ENCODE results near the gene ZNF532.

ZNF532 gene

DNA sequence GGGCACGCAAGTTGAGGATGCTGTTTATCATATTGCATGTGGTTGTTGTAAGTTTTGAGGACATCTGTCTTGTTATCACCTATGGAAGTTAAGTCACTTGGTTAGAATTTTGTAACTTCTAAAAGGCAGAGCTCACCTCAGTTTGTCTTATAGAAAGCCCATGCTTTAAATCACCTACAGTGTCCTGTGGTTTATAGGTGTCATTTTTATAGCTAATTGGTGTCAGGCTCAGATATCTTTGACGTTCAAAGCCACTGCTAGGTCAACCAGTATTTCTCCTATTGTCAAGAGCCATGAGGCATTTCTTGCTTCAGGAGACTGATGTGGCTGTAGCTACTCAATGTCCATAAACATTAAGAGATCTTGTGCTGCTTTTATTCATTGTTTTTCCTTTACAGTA lies 16.8 kb downstream of the ZNF532 start:
- no peak for TF ChIP-seq CTCF (IDR thresholded peaks at IDR 0.05; ENCODE audit: control insufficient read depth, extremely low read depth, insufficient read depth)
- no peak overlapping the region for H3K4me3 ChIP-seq (ENCODE audit: low read depth, low read length)
- DNase-seq (ENCODE audit: low read depth) = no peak

DNA sequence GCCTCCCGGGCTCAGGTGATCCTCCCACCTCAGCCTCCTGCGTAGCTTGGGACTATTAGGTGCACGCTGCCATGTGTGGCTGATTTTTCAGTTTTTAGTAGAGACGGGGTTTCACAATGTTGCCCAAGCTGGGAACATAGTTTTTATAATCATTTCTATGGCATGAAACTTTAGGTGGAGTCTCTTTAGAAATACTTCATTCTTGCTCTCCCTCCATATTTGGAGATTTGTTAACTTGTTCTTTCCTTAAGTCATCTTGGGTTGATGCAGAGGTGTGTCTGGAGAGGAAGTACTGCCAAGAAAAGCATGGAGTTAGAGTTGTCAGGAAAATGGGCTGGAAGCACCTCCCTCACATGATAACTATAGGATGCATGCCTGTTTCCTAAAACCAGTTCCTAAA lies 17.4 kb downstream of the ZNF532 start:
- DNase-seq (ENCODE audit: low read depth) = no peak
- no peak for TF ChIP-seq CTCF (IDR thresholded peaks at IDR 0.05; ENCODE audit: control insufficient read depth, extremely low read depth, insufficient read depth)
- H3K4me3 ChIP-seq (ENCODE audit: low read depth, low read length) = no peak overlapping the region

DNA sequence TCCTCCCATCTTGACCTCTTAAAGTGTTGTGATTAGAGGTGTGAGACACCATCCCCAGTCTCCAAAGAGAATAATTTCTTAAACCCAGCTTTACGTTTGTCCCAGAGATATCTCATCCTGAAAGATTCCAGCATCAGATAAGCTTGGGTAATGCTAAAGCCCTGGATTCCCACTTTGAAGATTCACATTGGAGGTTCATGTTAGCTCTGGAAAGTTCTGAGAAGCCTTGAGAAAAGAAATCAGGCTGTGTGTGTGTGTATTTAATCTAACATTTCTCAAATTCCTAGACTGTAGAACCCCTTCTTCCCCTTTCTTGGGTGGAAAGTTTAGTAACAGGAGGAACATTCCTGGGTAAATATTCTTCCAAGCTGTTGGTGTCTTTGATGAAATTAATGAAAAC lies 18.0 kb downstream of the ZNF532 start:
- no peak overlapping the region for H3K4me3 ChIP-seq (ENCODE audit: low read depth, low read length)
- no peak for DNase-seq (ENCODE audit: low read depth)
- no peak for TF ChIP-seq CTCF (IDR thresholded peaks at IDR 0.05; ENCODE audit: control insufficient read depth, extremely low read depth, insufficient read depth)

GRCh38 chr18:58884680-58885079 lies 20.0 kb downstream of the ZNF532 start:
- no peak for TF ChIP-seq CTCF (IDR thresholded peaks at IDR 0.05; ENCODE audit: control insufficient read depth, extremely low read depth, insufficient read depth)
- no peak for DNase-seq (ENCODE audit: low read depth)
- H3K4me3 ChIP-seq (ENCODE audit: low read depth, low read length) = no peak overlapping the region

DNA sequence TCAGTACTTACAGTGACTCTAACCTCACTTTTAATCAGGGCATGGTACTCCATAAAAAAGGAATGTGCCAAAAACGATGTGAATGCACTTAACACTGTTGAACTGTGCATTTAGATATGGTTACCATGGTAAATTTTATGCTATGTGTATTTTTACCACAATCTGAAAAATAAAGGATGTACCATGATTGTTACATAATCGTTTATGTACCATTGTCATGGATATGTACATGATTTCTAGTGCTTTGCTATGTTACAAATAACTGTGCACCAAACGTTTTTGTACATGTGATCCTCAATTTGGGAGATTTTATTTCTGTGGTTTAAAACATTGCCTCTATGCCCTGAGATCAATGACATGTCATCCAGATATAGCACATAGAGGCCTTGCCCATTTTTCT lies 21.8 kb downstream of the ZNF532 start:
- no peak overlapping the region for H3K4me3 ChIP-seq (ENCODE audit: low read depth, low read length)
- no peak for DNase-seq (ENCODE audit: low read depth)
- no peak for TF ChIP-seq CTCF (IDR thresholded peaks at IDR 0.05; ENCODE audit: control insufficient read depth, extremely low read depth, insufficient read depth)

DNA sequence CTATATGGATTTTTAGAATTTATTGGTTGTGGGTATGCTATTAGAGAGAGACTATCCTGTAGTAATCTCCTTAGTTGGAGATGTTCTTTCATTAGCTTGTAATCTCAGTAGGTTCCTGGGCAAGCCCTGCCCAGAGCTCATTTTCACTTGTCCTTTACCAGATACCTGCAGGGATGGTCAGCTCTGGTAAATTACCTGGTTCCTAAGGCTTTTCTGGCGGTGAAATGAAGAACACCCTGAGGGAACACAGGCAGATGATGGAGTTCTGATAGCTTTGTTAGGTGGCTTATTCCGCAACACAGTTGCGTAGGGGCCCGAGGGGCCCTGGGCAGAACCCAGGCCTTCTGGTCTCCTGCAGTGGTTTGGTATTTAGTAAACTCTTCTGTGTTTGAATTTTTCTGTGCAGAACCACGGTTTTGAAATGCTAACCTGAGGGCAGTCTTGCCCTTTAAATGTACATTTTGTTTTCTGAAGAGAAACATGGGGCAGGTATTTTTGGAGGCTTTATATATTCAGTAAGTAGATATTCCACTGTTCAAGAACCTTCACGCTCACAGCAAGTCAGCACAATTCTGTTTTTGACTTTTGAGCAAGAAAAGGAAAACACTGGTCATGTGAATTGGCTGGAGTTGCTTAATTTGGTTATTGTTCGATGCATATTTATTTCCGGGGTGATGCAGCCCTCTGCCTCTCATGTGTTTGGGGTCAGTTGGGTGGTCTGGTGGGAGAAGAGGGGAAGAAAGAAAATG lies 22.4 kb downstream of the ZNF532 start:
- H3K4me3 ChIP-seq (ENCODE audit: low read depth, low read length) = no peak overlapping the region
- TF ChIP-seq CTCF (IDR thresholded peaks at IDR 0.05; ENCODE audit: control insufficient read depth, extremely low read depth, insufficient read depth) = no peak
- no peak for DNase-seq (ENCODE audit: low read depth)

GRCh38 chr18:58887613-58887963 lies 22.9 kb downstream of the ZNF532 start:
- no peak for TF ChIP-seq CTCF (IDR thresholded peaks at IDR 0.05; ENCODE audit: control insufficient read depth, extremely low read depth, insufficient read depth)
- H3K4me3 ChIP-seq (ENCODE audit: low read depth, low read length) = no peak overlapping the region
- DNase-seq (ENCODE audit: low read depth) = no peak
